ENCODE data around the gene ENTHD1.

DNA sequence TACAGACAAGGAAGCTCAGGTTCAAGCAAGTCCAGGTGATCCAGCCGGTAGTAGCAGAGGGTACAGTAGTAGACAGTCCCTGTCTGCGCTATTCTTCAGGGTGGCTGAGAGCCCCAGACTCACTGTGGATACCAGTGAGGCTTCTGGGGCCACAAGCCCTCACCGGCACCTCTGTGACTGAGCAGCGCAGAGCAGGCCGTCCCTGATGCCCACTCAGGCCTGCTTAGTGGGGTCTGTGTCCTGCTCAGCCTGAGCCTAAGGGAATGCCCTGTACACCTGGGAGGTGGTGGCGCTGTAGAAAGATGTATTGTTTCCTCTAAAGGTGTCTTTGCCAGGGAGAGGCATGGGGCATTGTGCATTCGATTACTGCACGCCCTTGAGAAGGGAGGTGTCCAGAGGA lies 179.2 kb downstream of the ENTHD1 start:
- TF ChIP-seq CTCF (IDR thresholded peaks at IDR 0.05): no peak
- TF ChIP-seq EZH2 (IDR thresholded peaks at IDR 0.05): no peak

Data from neural progenitor cell (in vitro differentiated cells).